NCI-H2227 treated with DMSO at 0.1 percent for 48 hours (cell line): ENCODE results near the gene LRIG1.

ENCODE experiments used
- DNase-seq: peaks from one replicate; lab custom pipeline; 2025; lab: John Stamatoyannopoulos, UW

LRIG1 gene

DNA sequence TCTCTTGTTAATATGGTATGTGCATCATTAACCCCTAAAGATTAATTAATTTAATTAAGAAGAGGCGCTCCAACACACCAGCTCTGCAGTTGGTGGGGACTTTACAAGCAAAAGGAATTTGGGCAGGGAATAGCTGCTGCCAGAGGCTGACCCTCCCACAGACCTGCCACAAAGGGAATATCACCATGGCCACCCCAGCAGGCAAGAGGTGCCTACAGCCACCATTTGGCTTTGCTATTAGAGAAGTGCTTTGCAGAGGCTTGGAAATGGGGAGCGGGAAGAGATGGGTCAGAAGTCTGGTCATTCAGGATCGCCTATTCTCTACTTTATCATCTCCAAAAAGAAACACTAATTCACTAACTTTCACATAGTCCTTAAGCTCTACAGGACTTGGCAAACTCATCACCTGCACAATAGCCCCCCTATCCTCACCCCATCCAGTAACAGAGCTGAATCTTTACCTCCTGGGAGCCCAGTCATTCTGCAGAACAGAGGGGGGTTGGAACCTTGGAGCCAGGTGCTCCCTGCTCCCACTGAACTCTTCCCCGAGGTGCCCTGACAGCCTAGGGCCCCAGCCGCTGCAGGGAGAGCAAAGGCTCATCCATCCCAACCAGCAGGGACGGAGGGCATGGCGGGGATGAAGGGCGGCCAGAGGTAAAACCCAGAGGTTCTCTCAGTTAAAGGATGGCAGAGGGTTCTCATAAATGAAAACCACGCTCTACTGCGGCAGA lies 29.7 kb downstream of the LRIG1 start:
- DNase-seq: no peak

DNA sequence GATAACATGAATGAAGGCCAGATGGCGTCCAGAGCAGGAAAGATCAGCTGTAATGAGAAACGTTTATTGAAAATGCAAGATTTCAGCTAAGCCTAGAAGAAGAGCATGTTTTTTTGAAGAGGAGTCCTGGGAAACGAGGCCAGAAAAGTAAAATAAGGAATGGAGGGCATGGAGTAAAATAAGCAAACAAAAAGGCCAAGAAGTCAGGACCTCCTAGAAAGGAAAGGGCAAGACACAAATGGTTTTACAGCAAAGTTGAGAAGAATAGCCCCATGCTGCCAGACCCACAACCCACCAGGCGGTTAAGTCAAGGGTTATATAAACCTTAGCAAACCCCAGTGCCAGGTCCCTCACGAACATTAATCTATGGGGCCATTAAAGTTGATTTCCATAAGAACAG lies 30.5 kb downstream of the LRIG1 start:
- DNase-seq: no peak

DNA sequence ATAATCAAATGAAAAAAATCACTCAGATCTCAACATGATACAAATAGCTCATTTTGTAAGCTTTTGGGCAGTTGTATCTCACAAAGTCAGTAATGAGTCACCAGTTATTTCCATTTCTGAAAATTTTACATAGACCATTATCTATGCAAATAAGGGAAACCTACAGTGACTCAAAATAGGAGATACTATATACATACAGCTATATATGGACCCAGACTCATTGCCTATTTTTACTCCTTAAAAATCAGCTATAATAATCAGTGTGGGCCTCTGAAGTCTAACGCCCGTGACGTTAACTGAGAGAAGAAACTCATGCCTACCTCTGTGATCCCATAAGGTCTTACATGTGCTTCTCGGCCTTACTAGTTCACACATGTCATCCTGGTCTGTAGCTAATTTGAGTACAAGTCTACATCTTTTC lies 31.6 kb downstream of the LRIG1 start:
- DNase-seq: no peak

DNA sequence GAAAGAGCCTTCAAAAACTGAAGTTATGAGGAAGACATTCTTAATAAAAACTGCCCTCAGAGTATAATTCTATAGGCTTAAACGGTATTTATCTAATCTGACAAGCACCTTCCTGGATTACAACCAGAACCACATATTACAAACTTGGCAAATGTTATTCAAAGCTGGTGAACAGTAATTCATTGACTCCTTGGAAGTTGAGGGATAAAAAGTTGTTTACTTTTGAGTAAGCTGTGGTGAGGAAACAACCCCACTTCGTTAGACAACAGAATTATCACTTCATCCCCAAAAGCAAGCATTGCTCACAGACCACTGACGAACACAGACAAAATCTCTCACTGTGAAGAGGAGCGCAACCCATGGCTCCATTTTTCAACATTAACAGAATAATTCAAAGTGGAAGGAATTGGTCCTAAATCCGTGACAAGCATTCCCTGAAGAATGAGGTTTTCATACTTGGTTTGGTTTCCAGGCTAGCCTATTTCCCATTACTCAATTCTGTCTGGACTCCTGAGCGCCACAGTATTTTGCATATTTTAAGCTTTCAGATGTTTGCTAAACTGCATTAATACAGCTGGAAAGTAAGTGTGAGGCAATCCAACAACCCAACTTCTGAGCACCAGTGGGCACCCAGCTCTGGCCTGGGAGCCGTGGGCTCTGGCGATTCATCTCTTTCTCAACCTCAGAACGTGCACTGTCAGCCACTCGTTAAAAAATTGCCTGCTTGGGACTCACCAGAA lies 32.7 kb downstream of the LRIG1 start:
- no peak for DNase-seq

DNA sequence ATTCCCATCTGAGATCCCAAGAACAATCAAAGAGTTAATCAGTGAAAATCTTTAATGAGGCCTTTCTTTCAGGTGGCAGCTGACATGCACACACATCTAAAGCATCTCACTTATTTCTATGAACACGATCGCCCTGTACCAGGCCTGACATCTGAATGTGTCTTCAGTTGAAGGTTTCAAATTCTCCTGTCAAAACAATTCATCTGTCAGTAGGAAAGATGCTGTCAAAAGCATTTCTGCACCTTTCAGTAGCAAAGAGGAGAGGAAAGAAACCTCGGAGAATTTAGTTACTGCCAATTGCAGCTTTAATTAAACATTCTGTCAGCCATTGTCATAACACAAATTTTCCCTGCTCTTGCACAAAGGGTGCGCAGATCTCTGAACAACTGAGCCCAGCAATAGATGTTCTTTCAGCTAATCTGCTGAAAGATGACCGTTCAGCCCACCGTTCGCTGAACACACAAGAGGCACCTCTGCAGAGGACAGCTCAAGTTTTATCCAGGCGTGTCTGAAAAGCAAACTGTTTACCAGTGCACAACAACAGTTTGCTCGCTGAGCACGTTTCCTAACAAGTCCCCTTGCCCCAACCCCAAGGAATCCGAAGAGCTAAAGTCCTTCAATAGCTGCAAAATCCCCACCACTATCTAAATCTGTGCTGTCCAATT lies 34.1 kb downstream of the LRIG1 start:
- no peak for DNase-seq

DNA sequence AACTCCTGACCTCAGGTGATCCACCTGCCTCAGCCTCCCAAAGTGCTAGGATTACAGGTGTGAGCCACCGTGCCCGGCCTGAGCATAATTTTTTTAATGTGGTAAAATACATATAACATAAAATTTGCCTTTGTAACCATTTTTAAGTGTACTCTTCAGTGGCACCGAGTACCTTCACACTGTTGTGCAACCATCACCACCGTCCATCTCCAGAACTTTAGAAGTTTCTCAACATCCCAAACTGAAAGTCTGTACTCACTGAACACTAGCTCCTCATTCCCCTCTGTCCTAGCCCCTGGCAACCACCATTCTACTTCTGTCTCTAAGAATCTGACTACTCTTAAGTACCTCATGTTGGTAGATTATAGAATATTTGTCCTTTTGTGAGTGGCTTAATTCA lies 35.2 kb downstream of the LRIG1 start:
- DNase-seq: no peak

DNA sequence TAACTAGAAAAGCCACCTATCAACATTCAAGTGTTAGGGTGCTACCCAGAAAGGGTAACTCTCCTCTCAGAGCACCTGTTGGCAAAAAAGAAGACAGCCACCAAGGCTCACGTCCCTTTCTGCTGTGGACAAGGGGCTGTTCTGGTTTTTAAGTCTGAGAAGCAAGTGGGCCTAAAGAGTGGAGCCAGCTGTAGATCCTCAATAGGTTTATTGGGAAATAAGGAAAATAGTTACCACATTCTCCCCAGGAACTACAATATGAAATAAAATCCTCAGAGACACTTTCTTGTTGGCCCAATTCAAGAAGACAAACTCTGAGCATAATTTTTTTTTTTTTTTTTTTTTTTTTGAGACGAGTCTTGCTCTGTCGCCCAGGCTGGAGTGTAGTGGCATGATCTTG lies 35.8 kb downstream of the LRIG1 start:
- no peak for DNase-seq

- DNase-seq: no peak
These were observed 36.3 kb downstream of the LRIG1 start for GRCh38 chr3:66464512-66464894.

DNA sequence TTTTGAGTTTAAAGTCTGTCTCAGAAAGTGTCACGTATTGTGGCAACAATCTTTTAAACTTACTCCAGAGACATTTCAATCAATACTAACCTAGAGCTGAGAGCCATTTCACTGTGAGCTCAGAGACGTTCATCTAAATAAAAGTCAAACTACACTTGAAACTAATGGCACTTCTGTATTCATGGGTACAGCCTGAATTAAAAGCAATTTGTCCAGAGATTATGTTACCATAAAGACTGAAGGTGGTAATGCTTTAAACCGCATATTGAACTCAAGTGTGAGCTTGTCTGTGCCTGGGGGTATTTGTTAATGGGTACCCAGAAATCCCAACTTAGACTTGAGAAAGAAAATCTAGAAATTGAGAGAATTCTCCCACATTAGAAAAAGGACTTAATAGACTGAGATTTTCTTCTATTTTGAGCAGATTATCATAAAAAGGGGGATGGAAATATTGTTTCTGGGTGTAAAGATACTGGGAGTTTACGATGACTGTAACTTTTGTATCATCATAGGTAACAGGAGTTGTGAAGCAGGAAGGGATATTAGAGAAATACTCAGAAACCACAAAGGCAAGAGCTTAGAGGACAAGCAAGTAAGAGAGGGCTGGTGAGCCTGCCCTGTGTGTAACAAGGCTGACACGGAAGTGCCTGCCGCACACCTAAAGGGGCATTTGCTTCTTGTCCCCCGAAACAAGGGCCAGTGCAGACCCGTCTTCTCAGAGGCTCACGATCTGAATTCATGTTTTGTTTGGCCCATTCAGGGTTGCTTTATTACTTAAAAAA lies 36.9 kb downstream of the LRIG1 start:
- DNase-seq: no peak

GRCh38 chr3:66463054-66463631 lies 37.7 kb downstream of the LRIG1 start:
- no peak for DNase-seq

DNA sequence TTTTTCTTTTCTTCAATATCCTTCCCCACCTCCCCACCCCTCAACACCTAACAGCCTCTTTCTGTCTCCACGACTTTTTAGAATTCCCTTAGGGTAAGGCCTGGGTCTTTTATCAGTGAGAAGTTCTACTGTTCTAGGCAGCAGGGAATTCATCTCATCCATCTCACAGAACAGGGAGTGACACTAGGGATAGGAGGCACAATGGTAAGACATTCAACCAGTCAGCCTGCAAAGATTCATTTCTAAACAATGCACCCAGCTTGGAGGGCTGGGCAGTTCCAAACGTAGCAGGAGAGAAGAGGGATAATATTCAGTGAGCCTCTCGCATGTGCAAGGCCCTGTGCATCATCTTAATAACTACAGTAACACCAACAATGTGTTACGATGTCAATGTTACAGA lies 43.6 kb downstream of the LRIG1 start:
- no peak for DNase-seq

DNA sequence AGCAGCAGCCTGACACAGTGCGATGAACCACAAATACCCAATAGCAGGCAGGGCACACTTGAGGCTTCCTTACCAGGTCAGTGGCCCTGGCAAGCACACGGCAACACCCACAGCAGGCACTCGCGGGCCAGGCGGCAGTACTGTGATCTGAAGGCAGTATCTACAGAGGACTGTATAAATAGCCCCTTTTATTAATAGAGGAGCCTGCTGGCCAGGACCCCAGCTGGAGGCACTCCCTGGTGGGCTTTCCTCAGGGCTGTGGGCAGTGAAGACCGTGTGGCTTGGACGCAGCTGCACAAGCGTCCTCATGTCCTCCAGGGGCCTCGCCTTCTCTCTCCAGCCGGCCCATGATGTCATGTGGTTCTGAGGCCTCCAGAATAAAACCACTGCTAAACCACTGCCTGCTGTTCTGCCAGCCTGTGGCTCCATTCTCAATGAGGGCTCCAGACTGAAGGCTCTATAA lies 44.1 kb downstream of the LRIG1 start:
- DNase-seq: no peak

DNA sequence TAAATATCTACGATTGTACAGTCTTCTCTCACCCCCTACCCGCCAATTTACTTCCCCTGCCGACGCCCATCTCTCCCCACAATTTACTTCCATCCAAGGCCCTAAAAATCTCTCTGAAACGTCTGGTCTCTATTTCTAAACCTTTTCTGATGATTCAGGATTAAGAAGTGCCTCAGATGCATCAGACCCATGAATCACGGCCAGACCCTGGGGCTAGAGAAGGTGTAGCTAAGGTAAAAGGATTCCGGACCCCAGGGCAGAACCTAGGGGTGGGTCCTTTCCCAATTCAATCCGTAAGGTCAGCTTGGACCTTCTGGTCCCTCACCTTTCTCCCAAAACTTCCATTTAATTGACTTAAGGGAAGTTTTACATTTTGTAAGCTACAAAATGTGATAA lies 46.4 kb downstream of the LRIG1 start:
- no peak for DNase-seq

GRCh38 chr3:66453651-66454463 lies 47.0 kb downstream of the LRIG1 start:
- DNase-seq: no peak

DNA sequence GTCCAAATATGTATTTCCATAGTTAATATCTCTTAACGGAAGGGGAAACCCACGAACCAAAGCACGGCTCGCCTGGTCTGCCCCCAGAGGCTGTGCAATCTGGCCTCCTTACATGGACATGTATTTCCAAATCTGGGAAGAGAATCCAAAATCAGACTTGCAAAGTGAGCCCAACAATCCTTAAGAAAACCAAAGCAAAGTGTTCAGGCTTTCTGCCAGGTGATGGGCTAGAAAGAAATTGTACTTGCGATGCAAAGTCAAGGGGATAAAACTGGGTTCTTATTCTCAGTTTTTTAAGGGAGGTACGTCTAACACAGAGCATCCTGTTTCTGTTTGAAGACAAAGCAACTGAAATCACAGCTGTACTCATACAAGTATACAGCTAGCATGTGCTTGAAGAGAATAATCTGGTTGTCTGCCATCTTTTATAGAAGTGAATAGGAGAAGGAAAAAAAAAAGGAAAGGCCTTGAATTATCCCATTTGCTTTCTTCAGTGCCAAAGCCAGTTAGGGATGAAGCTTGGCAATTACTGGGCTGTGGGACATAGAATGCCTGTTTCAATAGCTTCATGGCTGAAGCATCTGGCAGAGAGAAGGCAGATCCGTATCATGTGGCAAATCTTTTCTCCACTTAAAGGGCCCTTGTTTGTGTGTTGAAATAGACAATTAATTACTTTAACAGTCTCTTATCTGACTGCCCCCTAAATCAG lies 48.4 kb downstream of the LRIG1 start:
- DNase-seq: no peak

DNA sequence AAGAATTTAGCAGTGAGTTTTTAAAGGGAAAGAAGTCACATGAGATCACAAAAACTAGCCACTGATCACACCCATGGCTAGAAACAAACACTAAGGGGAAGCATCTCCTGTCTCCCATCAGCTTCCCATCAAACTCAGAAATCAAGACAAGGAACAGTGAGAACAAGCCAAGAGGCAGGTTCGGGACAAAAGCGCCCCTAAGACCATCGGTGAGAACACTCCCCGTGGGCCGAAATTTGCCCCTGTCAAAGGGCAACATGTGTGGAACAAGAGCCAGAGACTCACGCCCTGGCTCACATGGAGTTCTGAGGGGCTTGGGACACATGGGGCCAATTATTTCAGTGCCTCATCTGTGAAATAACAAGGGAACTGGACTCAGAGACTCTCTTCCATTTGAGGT lies 49.1 kb downstream of the LRIG1 start:
- no peak for DNase-seq

DNA sequence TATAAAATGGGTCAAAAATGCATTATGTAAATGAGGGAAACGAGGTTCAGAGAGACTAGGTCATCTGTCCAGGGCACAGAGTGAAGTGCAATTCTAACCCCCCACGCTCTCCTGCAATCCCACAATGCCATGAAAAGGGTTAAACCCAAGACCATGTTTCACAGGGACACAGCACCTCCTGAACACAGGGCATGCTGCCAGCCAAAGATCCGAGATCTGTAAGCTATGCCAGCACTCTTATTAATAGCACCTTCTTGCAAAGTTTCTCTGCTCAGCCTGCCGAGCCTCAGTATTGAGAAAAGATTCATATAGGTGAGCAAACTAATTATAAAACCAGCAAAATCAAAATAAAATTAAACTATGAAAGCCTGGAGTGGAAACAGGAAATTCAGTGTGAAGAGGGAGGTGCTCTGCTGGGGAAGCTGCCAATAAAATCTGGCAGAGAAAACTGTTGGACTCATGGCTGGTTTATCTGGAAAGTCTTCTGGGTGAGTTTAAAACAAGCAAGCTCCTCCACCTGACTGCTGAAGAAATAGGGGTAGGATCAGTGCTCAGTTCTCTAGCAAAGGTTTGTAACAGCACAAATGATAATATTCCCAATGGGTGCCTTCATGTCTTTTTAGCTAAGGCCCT lies 50.3 kb downstream of the LRIG1 start:
- DNase-seq: no peak

DNA sequence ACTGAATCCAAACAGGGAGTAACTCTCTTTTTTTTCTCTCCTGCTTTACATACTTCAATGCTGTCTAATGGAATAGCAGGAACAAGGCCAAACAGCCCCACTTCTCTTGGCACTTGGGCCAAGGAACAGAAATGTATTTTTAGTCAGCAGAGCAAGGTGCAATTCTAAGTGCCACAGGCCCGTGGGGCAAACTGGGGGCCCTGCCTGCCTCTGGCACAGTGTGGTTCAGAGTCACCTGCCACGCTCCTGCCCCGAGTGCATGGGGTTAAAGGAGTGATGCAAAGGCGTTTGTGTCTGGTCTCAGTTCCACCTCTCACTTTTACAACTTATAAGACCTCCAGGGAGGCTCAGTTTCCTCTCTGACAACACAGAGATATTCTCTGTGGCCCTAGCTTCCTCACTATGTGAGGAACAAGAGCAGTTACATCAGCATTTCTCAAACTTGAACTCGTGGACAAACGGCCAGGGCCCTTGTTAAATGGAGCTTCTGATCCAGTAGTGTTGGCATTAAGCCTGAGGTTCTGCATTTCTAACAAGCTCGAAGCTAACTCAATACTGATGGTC lies 51.3 kb downstream of the LRIG1 start:
- no peak for DNase-seq

DNA sequence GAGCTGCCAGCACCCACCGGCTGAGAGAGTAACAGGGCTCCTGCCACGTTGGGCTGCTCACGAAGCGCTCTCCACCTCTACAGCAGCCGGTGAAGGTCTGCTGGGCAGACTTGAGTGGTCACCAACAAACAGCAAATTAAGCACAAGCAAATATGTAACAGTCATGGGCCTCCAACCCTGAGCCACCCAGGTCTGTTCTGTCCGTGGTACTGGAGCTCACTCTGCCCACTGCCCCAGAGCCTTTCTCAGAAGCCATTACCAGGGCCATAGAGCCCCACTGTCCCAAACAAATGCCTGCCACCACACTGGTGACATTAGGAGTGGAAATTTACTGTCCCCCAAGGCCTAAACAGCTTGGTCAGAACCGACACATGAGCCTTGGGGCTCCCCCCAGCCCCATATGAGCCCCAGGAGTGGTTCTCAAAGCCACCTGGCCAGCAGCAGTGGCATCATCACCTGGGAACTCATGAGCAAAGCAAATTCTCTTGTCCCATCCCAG lies 56.6 kb downstream of the LRIG1 start:
- no peak for DNase-seq
